Mesenchymal stem cell (in vitro differentiated cells and primary cell): Measurements from ENCODE around the gene SLC6A12.

Source experiments
- DNase-seq: peaks from one replicate; pipeline ENCODE4 v3.0.0-alpha.2; 2013
- H2AFZ ChIP-seq: one replicate; pipeline ENCODE4 v1.6.1; 2013; ENCODE audit warnings: low read depth, mild to moderate bottlenecking, control low read depth, inconsistent platforms, low read length, moderate library complexity
- H2AK5ac ChIP-seq: 2 replicates; pipeline ENCODE4 v1.6.1; 2013; ENCODE audit warnings: low read length, moderate library complexity, mild to moderate bottlenecking, inconsistent platforms; ENCODE audit not compliant: severe bottlenecking
- H2BK120ac ChIP-seq: one replicate; pipeline ENCODE4 v1.6.1; 2013; ENCODE audit warnings: low read depth, mild to moderate bottlenecking, inconsistent platforms, low read length, moderate library complexity
- H2BK12ac ChIP-seq, 2 experiments: one replicate each; pipeline ENCODE4 v1.6.1; 2013; ENCODE audit warnings: inconsistent platforms in 2 of 2, low read length in 2 of 2, mild to moderate bottlenecking in 2 of 2, moderate library complexity in 2 of 2, control low read depth in 1 of 2
- H2BK15ac ChIP-seq: one replicate; pipeline ENCODE4 v1.6.1; 2013; ENCODE audit warnings: mild to moderate bottlenecking, low read depth, inconsistent platforms; ENCODE audit not compliant: poor library complexity, severe bottlenecking
- H2BK5ac ChIP-seq: 2 replicates; pipeline ENCODE4 v1.6.1; 2013; ENCODE audit warnings: low read depth, mild to moderate bottlenecking, low read length, control low read depth, inconsistent platforms; ENCODE audit not compliant: poor library complexity, severe bottlenecking
- H3K14ac ChIP-seq, 2 experiments: one replicate each; pipeline ENCODE4 v1.6.1; 2013; ENCODE audit warnings: inconsistent platforms in 2 of 2, low read length in 2 of 2, control low read depth in 1 of 2, mild to moderate bottlenecking in 1 of 2, moderate library complexity in 1 of 2
- H3K18ac ChIP-seq, 2 experiments: one replicate each; pipeline ENCODE4 v1.6.1; 2013; ENCODE audit warnings: inconsistent platforms in 2 of 2, low read length in 2 of 2, control low read depth in 1 of 2, low read depth in 1 of 2, mild to moderate bottlenecking in 1 of 2
- H3K23ac ChIP-seq, 2 experiments: one replicate each; pipeline ENCODE4 v1.6.1; 2013; ENCODE audit warnings: inconsistent platforms in 2 of 2, low read length in 2 of 2, mild to moderate bottlenecking in 2 of 2, moderate library complexity in 2 of 2, control low read depth in 1 of 2
- H3K27ac ChIP-seq: 2 replicates; pipeline ENCODE4 v1.5.1; 2013; ENCODE audit warnings: mild to moderate bottlenecking, moderate library complexity, low read length, control low read depth, inconsistent platforms; ENCODE audit not compliant: poor library complexity, severe bottlenecking
- H3K27me3 ChIP-seq, 2 experiments: 2 replicates each; pipeline versions ENCODE4 v1.6.1 to v1.7.0; 2013; ENCODE audit warnings: low read length in 2 of 2, mild to moderate bottlenecking in 2 of 2, moderate library complexity in 2 of 2, control low read depth in 1 of 2, inconsistent platforms in 1 of 2; ENCODE audit not compliant: control insufficient read depth in 1 of 2, insufficient read depth in 1 of 2
- H3K36me3 ChIP-seq, 2 experiments: 2 replicates each; pipeline versions ENCODE4 v1.6.1 to v1.7.0; 2013; ENCODE audit warnings: low read length in 2 of 2, control low read depth in 1 of 2, inconsistent platforms in 1 of 2, low read depth in 1 of 2, mild to moderate bottlenecking in 1 of 2; ENCODE audit not compliant: insufficient read depth in 2 of 2, control insufficient read depth in 1 of 2
- H3K4ac ChIP-seq, 2 experiments: one replicate each; pipeline ENCODE4 v1.6.1; 2013; ENCODE audit warnings: inconsistent platforms in 2 of 2, low read length in 2 of 2, mild to moderate bottlenecking in 2 of 2, moderate library complexity in 2 of 2, control low read depth in 1 of 2, low read depth in 1 of 2
- H3K4me1 ChIP-seq: 2 replicates; pipeline ENCODE4 v1.6.1; 2013; ENCODE audit warnings: low read depth, low read length, control low read depth; ENCODE audit not compliant: control insufficient read depth, insufficient read depth
- H3K4me2 ChIP-seq: 2 replicates; pipeline ENCODE4 v1.6.1; 2013; ENCODE audit warnings: low read length, mild to moderate bottlenecking, inconsistent platforms; ENCODE audit not compliant: poor library complexity, severe bottlenecking
- H3K4me3 ChIP-seq, 2 experiments: 2 replicates each; pipeline versions ENCODE4 v1.5.1 to v1.7.0; 2013; ENCODE audit warnings: low read length in 2 of 2, mild to moderate bottlenecking in 2 of 2, control low read depth in 1 of 2, low read depth in 1 of 2; ENCODE audit not compliant: insufficient read depth in 1 of 2
- H3K79me1 ChIP-seq: replicated peaks from 2 replicates; pipeline ENCODE4 v1.6.1; 2013; ENCODE audit warnings: mild to moderate bottlenecking, control low read depth, low read length, inconsistent platforms; ENCODE audit not compliant: poor library complexity, severe bottlenecking
- H3K9ac ChIP-seq: 2 replicates; pipeline ENCODE4 v1.7.0; 2013; ENCODE audit warnings: mild to moderate bottlenecking, low read length, moderate library complexity
- H3K9me3 ChIP-seq: 2 replicates; pipeline ENCODE4 v1.7.0; 2013; ENCODE audit warnings: mild to moderate bottlenecking, low read length; ENCODE audit not compliant: control insufficient read depth
- H4K8ac ChIP-seq: one replicate; pipeline ENCODE4 v1.6.1; 2013; ENCODE audit warnings: inconsistent platforms, mild to moderate bottlenecking, low read length, moderate library complexity
- H4K91ac ChIP-seq: one replicate; pipeline ENCODE4 v1.6.1; 2013; ENCODE audit warnings: mild to moderate bottlenecking, low read length, inconsistent platforms
- WGBS: methylation state at CpG from one replicate; pipeline ENCODE4 v1.1.7; 2013; ENCODE audit warnings: mixed read lengths; 5-methylcytosine and 5-hydroxymethylcytosine counted together

SLC6A12 gene

DNA sequence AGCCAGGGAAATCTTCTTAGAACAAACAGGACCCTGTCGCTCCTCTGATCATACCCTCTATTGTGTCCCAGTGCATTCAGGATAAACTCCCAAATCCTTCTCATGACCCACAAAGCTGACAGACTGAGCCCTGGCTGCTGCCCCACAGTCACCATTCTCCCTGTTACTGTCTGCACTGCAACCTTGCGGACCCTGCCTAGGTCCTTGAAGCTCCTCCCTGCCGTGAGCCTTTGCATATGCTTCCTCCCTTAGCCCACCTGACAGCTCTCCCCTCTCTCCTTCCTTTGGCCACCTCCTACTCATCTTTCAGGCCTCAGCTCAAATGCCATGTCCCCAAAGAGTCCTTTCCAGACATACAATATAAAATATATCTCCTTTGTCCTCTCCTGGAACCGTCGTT lies 62.4 kb downstream of the SLC6A12 start:
- H2BK120ac ChIP-seq, result no peak overlapping the region
- H4K8ac ChIP-seq, result no peak overlapping the region
- no peaks in the 10 kb centered on the region for H3K9me3 ChIP-seq
- no peak overlapping the region for H2BK5ac ChIP-seq
- H3K4me3 ChIP-seq, result no peak overlapping the region
- no peak overlapping the region for H3K18ac ChIP-seq
- H3K79me1 ChIP-seq, result no peaks in the 10 kb centered on the region
- H3K4ac ChIP-seq, result no peak overlapping the region
- no peak overlapping the region for H2BK12ac ChIP-seq
- H3K23ac ChIP-seq, result no peak overlapping the region
- H3K4me1 ChIP-seq, result peaks cover 9% of the 10 kb centered on the region
- no peak overlapping the region for H3K27ac ChIP-seq
- DNase-seq, result no peak
- H3K9ac ChIP-seq, result no peak overlapping the region
- WGBS, result 77% methylated on average over 5 of the region's 5 CpGs
- no peak overlapping the region for H2AFZ ChIP-seq
- H3K14ac ChIP-seq, result no peak overlapping the region
- H2BK15ac ChIP-seq, result no peak overlapping the region
- H4K91ac ChIP-seq, result no peak overlapping the region
- no peak overlapping the region for H3K4me2 ChIP-seq
- H3K36me3 ChIP-seq, result no peaks in the 10 kb centered on the region
- peaks cover 24 to 85% of the 10 kb centered on the region in 2 experiments for H3K27me3 ChIP-seq
- H2AK5ac ChIP-seq, result no peak overlapping the region

GRCh38 chr12:148676-149416 lies 65.1 kb downstream of the SLC6A12 start:
- 81% methylated on average over 18 of the region's 18 CpGs for WGBS
- H3K23ac ChIP-seq, result no peak overlapping the region

GRCh38 chr12:147242-147641 lies 66.7 kb downstream of the SLC6A12 start:
- no peak overlapping the region for H2AK5ac ChIP-seq
- H3K36me3 ChIP-seq, result no peaks in the 10 kb centered on the region
- DNase-seq, result no peak
- no peak overlapping the region for H2BK15ac ChIP-seq
- no peak overlapping the region for H2BK12ac ChIP-seq
- peaks cover 15% of the 10 kb centered on the region for H3K4me1 ChIP-seq
- H4K8ac ChIP-seq, result no peak overlapping the region
- no peaks in the 10 kb centered on the region for H3K9me3 ChIP-seq
- H3K9ac ChIP-seq, result no peak overlapping the region
- no peak overlapping the region for H3K4me2 ChIP-seq
- no peak overlapping the region for H3K23ac ChIP-seq
- WGBS, result 72% methylated on average over 9 of the region's 9 CpGs
- peaks cover 27 to 73% of the 10 kb centered on the region in 2 experiments for H3K27me3 ChIP-seq
- H3K4ac ChIP-seq, result no peak overlapping the region
- H3K27ac ChIP-seq, result no peak overlapping the region
- no peak overlapping the region for H3K18ac ChIP-seq
- no peak overlapping the region for H4K91ac ChIP-seq
- H3K79me1 ChIP-seq, result no peaks in the 10 kb centered on the region
- H3K14ac ChIP-seq, result no peak overlapping the region
- H2BK120ac ChIP-seq, result no peak overlapping the region
- no peak overlapping the region for H2AFZ ChIP-seq
- H3K4me3 ChIP-seq, result no peak overlapping the region
- no peak overlapping the region for H2BK5ac ChIP-seq

More at GRCh38 chr12:148676-149416, 65.1 kb downstream of the SLC6A12 start:
- Histone ChIP-seq H3K27me3 (peaks cover 24 to 81% of the 10 kb centered on the region in 2 experiments), H2BK12ac (no peak overlapping the region), H3K4ac (no peak overlapping the region), H3K9ac (no peak overlapping the region), H2BK15ac (no peak overlapping the region), H2AK5ac (no peak overlapping the region), H3K4me1 (peaks cover 14% of the 10 kb centered on the region), H3K27ac (no peak overlapping the region), H4K91ac (no peak overlapping the region), H2BK5ac (no peak overlapping the region), H2AFZ (no peak overlapping the region), H3K4me3 (no peak overlapping the region), H4K8ac (no peak overlapping the region), H3K4me2 (no peak overlapping the region), H3K36me3 (no peaks in the 10 kb centered on the region), H3K79me1 (no peaks in the 10 kb centered on the region), H3K14ac (no peak overlapping the region), H3K18ac (no peak overlapping the region), H2BK120ac (no peak overlapping the region), H3K9me3 (no peaks in the 10 kb centered on the region)
- DNase-seq, result no peak

DNA sequence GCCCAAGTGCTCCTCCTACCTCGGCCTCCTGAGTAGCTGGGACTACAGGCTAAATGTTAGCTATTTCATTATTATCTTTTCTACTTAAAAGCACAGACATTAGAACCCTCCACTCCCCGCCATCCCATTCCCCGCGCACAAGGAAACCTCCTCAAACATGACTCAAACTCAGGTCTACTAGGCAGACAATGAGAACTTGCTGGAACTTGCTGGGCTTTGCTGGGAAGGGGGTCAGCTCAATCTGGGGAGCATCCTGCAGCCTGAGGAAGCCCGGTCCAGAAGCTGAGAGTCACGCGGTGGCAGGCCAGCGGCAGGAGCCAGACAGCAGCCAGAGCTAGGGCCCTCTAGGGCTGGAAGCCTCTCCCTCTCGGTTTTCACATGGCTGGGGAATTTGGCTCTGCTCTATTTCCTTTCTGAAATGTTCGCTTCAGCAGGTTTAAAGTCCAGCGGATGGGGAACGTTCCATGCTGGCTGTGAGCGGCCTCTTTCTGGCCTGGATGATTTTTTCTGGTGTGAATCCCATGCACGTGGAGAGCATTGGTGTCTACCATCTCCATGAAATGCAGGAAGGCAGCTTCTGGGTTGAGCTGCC lies 68.5 kb downstream of the SLC6A12 start:
- H3K4me1 ChIP-seq, result peaks cover 15% of the 10 kb centered on the region
- H2BK15ac ChIP-seq, result no peak overlapping the region
- H3K4me3 ChIP-seq, result no peak overlapping the region
- H2AK5ac ChIP-seq, result no peak overlapping the region
- DNase-seq, result no peak
- H3K36me3 ChIP-seq, result no peaks in the 10 kb centered on the region
- H3K9me3 ChIP-seq, result no peaks in the 10 kb centered on the region
- H3K79me1 ChIP-seq, result no peaks in the 10 kb centered on the region
- 77% methylated on average over 14 of the region's 14 CpGs for WGBS
- no peak overlapping the region for H3K4me2 ChIP-seq
- H3K23ac ChIP-seq, result no peak overlapping the region
- H3K14ac ChIP-seq, result no peak overlapping the region
- no peak overlapping the region for H2BK12ac ChIP-seq
- H2BK5ac ChIP-seq, result no peak overlapping the region
- H3K27me3 ChIP-seq, result peaks cover 35 to 73% of the 10 kb centered on the region in 2 experiments
- H4K91ac ChIP-seq, result no peak overlapping the region
- H2BK120ac ChIP-seq, result no peak overlapping the region
- H3K27ac ChIP-seq, result no peak overlapping the region
- no peak overlapping the region for H2AFZ ChIP-seq
- H3K4ac ChIP-seq, result no peak overlapping the region
- H4K8ac ChIP-seq, result no peak overlapping the region
- no peak overlapping the region for H3K9ac ChIP-seq
- H3K18ac ChIP-seq, result no peak overlapping the region
